ENCODE data around the gene MAMSTR. TPM values are rescaled to one million over a fixed set of nuclear protein-coding genes. Genes with fewer than 3 reads are reported as not detected.
A peak's percentile ranks its signal among the peaks of the same experiment; 100 is the strongest.
"Not testable (repeated sequence)": the region's sequence is repeated elsewhere in the genome, so short reads cannot be mapped to it uniquely, and the experiment has no call there.

Gene MAMSTR
- total and polyA plus RNA-seq, 2 of the 4 experiments (the other 2 are of a cell fraction), result 0.18 to 1.9 TPM

DNA sequence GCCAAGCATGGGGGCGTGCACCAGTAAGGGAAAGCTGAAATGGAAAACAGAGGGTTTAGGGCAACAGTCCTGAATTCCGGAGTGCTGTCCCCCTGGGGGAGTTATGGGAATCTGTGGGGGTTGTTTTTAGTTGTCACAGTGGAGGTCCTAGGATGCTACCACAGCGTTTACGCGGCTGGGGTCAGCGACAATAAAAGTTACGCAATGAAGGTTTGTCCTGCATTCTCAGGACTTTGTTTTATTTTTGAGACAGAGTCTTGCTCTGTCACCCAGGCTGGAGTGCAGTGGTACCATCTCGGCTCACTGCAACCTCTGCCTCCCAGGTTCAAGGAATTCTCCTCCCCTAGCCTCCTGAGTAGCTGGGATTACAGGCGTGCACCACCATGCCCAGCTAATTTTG lies 25.9 kb downstream of the MAMSTR start:
- peak; percentile 44 for TF ChIP-seq CEBPB (IDR thresholded peaks at IDR 0.05; ENCODE audit: low read depth, low read length)
- H2AK5ac ChIP-seq (ENCODE audit: low read depth, low read length); BruUV-seq (replicated peaks); H2BK15ac ChIP-seq (ENCODE audit: low read depth, low read length); H2AK9ac ChIP-seq (replicated peaks; ENCODE audit: low read depth, low read length, poor library complexity); ATAC-seq (ENCODE audit: low read depth); H2BK5ac ChIP-seq (ENCODE audit: low read depth, low read length, poor library complexity, severe bottlenecking); DNase-seq; H3K9me3 ChIP-seq (ENCODE audit: control insufficient read depth, insufficient read depth, low read length); H3K36me3 ChIP-seq (ENCODE audit: control insufficient read depth, insufficient read depth, low read length); H2BK20ac ChIP-seq (ENCODE audit: low read depth, low read length); H3K9ac ChIP-seq (ENCODE audit: low read depth, low read length); in situ Hi-C loops (cut with MboI; ENCODE audit: low sequenced_read_pairs); H2AFZ ChIP-seq (replicated peaks; ENCODE audit: low read length, poor library complexity); H3K23ac ChIP-seq (ENCODE audit: low read depth, low read length); H3K4me2 ChIP-seq (ENCODE audit: low read depth, low read length); H3K9me1 ChIP-seq (ENCODE audit: insufficient read depth, low read length); H3K14ac ChIP-seq (replicated peaks; ENCODE audit: low read depth, low read length); H3K18ac ChIP-seq (ENCODE audit: low read depth, low read length); H3K4me1 ChIP-seq (ENCODE audit: control insufficient read depth, insufficient read depth, low read length); H4K5ac ChIP-seq (ENCODE audit: low read depth, low read length); dilution Hi-C loops (cut with HindIII; ENCODE audit: low sequenced_read_pairs, unreplicated experiment); H3K4me3 ChIP-seq (ENCODE audit: insufficient read depth, low read depth, low read length); CTCF ChIA-PET; H3K56ac ChIP-seq (ENCODE audit: extremely low read depth, insufficient read depth, low read length); intact Hi-C loops (cut with micrococcal nuclease); H3K27ac ChIP-seq (ENCODE audit: insufficient read depth, low read length); POLR2A ChIA-PET (ENCODE audit: unreplicated experiment); H3K4ac ChIP-seq (ENCODE audit: low read depth, low read length); H3K79me1 ChIP-seq (ENCODE audit: low read depth in 1 of 2, low read length in 2 of 2); H2BK120ac ChIP-seq (ENCODE audit: low read depth, low read length); H4K91ac ChIP-seq (ENCODE audit: insufficient read depth, low read depth, low read length); H4K20me1 ChIP-seq (ENCODE audit: insufficient read depth, low read length); H4K8ac ChIP-seq (ENCODE audit: low read depth in 2 of 2, low read length in 2 of 2): not testable (repeated sequence)
- WGBS, 2 experiments (ENCODE audit: extremely low coverage in 2 of 2, insufficient read length in 1 of 2), result 75% methylated on average over 6 of the region's 9 CpGs; no CpG with 5 or more reads in 1 of the 2 experiments
- peaks cover 12% of the 10 kb centered on the region for H3K27me3 ChIP-seq (ENCODE audit: control insufficient read depth, insufficient read depth, low read length)
